ENCODE measurements around the gene IGBP1.
"Not testable (repeated sequence)": the region's sequence is repeated elsewhere in the genome, so short reads cannot be mapped to it uniquely, and the experiment has no call there.

IGBP1 gene

DNA sequence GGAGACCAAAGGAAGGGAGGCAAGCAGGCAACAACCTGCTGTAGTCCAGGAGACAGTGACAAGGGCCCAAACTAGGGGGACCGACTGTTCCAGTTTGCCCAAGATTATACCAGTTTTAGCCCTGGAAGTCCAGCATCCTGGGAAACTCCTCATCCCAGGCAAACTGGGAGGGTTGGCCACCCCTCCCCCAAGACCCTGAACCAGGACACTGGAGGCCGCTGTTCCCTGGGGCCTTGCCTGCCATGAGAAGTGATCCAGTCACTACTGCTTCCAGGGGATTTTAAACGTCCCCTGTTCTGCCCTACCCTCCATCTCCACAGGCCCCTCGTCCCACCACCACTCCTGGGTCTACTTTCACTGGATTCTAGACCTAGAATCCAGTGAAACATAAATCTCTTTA is 39.7 kb downstream of the IGBP1 start:
- no peak overlapping the region for H3K4me3 ChIP-seq
- H3K27ac ChIP-seq = peak overlapping the region in 2 of 11 experiments; percentile 25 to 82; a peak in 4 of 22 replicates
- peaks cover 49 to 99% (median 96%) of the 10 kb centered on the region in 11 experiments for H3K27me3 ChIP-seq
- no peaks in the 10 kb centered on the region for H3K36me3 ChIP-seq
- no peaks in the 10 kb centered on the region; a peak in 2 of 22 replicates for H3K9me3 ChIP-seq (replicated peaks in 1 of 11)
- H3K4me1 ChIP-seq = peaks cover 60 to 98% (median 77%) of the 10 kb centered on the region in 10 experiments
- H3K4me2 ChIP-seq = peak overlapping the region in 6 of 11 experiments; percentile 21 to 64 (median 32); a peak in 8 of 22 replicates
- H3K9ac ChIP-seq = no peak overlapping the region
- no peaks in the 10 kb centered on the region; a peak in 2 of 22 replicates for H4K20me1 ChIP-seq
- TF ChIP-seq Cebpa-rat (IDR thresholded peaks at IDR 0.05) = no peak

DNA sequence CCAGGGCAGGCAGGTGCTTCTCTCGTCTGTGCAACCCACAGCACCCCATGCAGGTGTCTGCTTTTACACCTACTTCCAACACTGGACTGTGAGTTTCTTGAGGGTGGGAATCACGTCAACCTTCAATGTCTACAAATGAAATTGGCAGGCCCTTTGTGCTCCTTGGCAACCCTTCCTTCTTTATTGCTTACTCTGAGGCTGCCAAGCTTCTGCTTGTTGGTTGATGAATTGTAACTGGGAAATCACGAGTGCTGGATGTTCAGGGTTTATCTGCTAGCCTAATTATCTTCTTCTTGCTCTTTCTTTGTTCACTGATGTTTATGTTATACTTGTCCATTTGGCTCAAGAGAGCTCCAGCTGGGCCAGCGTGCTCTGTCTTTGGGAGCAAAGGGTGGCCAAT is 41.5 kb downstream of the IGBP1 start:
- H4K20me1 ChIP-seq = no peaks in the 10 kb centered on the region; a peak in 1 of 22 replicates
- peak overlapping the region in 8 of 11 experiments; percentile 17 to 78 (median 54); a peak in 10 of 22 replicates for H3K4me2 ChIP-seq
- no peaks in the 10 kb centered on the region for H3K36me3 ChIP-seq
- H3K27ac ChIP-seq = peak overlapping the region in 3 of 11 experiments; percentile 10 to 82 (median 56); a peak in 3 of 22 replicates
- no peaks in the 10 kb centered on the region; a peak in 2 of 22 replicates for H3K9me3 ChIP-seq (replicated peaks in 1 of 11)
- H3K4me3 ChIP-seq = no peak overlapping the region
- H3K27me3 ChIP-seq = peaks cover 45 to 99% (median 96%) of the 10 kb centered on the region in 11 experiments
- H3K9ac ChIP-seq = no peak overlapping the region
- TF ChIP-seq Cebpa-rat (IDR thresholded peaks at IDR 0.05) = no peak
- peaks cover 60 to 94% (median 73%) of the 10 kb centered on the region in 10 experiments for H3K4me1 ChIP-seq

DNA sequence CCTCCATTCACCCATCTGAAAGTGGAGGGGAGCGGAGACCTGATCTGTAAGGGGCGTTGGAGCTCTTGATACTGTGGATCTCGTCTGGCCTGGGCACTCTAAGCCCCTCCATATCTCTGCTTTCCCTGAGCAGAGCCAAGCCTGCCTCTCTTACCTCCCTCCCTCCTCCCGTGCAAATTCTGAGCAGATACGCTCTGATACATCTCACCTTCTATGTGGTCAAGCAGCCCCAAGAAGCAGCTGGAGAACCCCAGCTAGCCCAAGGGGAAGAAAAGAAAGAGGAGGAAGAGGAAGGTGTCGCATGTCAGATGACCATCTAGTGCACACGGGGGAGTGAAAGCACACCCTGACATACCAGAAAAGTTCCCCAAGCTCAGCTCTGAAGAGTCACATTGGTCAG is 42.1 kb downstream of the IGBP1 start:
- Histone ChIP-seq H3K27me3 (peaks cover 42 to 100% (median 95%) of the 10 kb centered on the region in 11 experiments), H3K4me2 (peak overlapping the region; percentile 5 to 78 (median 64); a peak in 15 of 22 replicates), H3K36me3 (no peaks in the 10 kb centered on the region), H3K4me1 (peaks cover 55 to 89% (median 70%) of the 10 kb centered on the region in 10 experiments), H4K20me1 (no peaks in the 10 kb centered on the region; a peak in 1 of 22 replicates), H3K4me3 (no peak overlapping the region), H3K27ac (peak overlapping the region in 6 of 11 experiments; percentile 7 to 86 (median 54); a peak in 6 of 22 replicates), H3K9ac (no peak overlapping the region), H3K9me3 (replicated peaks in 1 of 11) (no peaks in the 10 kb centered on the region; a peak in 2 of 22 replicates)
- TF ChIP-seq Cebpa-rat (IDR thresholded peaks at IDR 0.05) = no peak

DNA sequence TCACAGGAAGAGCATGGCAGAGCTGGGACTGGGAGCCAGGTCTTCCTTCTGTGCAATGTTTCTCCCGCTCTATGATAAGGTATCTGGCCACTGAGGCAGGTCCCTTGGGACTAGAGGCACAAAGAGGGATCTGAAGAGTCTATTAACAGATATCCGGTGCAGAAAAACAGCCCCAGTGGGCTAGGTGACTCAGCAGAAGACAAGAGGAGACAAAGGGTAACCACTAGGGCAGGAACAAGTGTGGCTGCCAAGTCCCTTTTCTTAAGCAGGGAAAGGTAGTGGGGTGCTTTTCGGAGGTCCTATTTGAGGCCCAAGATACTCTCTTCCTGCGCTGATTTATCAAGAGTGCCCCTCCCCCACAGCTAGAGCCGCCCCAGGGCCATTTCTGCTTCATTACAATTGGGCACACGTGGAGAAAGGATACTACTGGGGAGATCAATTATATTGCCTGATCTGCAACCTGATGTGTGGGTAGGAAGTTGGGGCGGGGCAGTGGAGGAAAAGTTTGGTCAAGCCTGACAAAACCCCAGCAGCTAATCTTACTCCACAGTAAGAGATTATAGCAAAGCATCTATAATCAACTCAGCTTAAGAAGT is 43.8 kb downstream of the IGBP1 start, which contains the start of gene DGAT2L6:
Gene DGAT2L6, plus strand, starts transcription at position 546 of the 596 bp plus-strand sequence. CDS start 100 bp downstream, outside the sequence.
- H3K9ac ChIP-seq = peak within 1 kb of the TSS in 9 of 11 experiments; percentile 21 to 73 (median 61); a peak in 15 of 22 replicates
- H3K4me3 ChIP-seq = peak within 1 kb of the TSS in 3 of 10 experiments; percentile 0 to 29 (median 25); a peak in 3 of 20 replicates
- H4K20me1 ChIP-seq = no peaks in the 10 kb centered on the region
- peaks cover 41 to 73% (median 54%) of the 10 kb centered on the region in 10 experiments for H3K4me1 ChIP-seq
- TF ChIP-seq Cebpa-rat (IDR thresholded peaks at IDR 0.05) = no peak
- H3K36me3 ChIP-seq = no peaks in the 10 kb centered on the region
- peaks cover 58 to 100% (median 95%) of the 10 kb centered on the region in 11 experiments for H3K27me3 ChIP-seq
- no peaks in the 10 kb centered on the region; a peak in 2 of 22 replicates for H3K9me3 ChIP-seq (replicated peaks in 1 of 11)
- peak within 1 kb of the TSS; percentile 49 to 78 (median 66) for H3K4me2 ChIP-seq
- H3K27ac ChIP-seq = peak within 1 kb of the TSS in 9 of 11 experiments; percentile 54 to 86 (median 78); a peak in 18 of 22 replicates

DNA sequence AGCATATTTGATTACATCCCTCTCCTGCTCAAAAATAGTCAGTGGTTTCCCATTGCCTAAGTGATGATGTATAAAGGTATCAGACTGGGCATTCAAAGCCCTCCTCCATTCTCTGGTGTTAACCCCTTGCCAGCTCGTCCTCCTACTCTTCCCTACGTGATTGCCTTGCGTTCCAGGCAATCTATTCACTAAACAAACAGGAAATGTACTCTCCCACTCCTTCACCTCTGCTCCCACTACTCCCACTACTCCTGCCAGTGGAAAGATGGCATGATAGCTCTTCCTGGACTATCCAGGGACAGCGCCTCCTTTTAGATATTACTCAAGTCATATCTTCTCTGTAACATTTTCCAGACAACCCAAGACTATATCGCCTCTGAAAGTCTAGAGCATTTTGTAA is 49.8 kb downstream of the IGBP1 start:
- no peak for TF ChIP-seq Cebpa-rat (IDR thresholded peaks at IDR 0.05)
- Histone ChIP-seq H3K9ac (no peak overlapping the region), H3K27ac (no peak overlapping the region), H3K9me3 (replicated peaks in 1 of 11) (no peaks in the 10 kb centered on the region), H3K4me1 (peaks cover 0 to 12% (median 5%) of the 10 kb centered on the region in 10 experiments; a peak in 13 of 20 replicates), H3K4me2 (no peak overlapping the region), H3K27me3 (peaks cover 74 to 97% (median 91%) of the 10 kb centered on the region in 11 experiments), H3K4me3 (no peak overlapping the region), H4K20me1 (no peaks in the 10 kb centered on the region), H3K36me3 (no peaks in the 10 kb centered on the region)

DNA sequence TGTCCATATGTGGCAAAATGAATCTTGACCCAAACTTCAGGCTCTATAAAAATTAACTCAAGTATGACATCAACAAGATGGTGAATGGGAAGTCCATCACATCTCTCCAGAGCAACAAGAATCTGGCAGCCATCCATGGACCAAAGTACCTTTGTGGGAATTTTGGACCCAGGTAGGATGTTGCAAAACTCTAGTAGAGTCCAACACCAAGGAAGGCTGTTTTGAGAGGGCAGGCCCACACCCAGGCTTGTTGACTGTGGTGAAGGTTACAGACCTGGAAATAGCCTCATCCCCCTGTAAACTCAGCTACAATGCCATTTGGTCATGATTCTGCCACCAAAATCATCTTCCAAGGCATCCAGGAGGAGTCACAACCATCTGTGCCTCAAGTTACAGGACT is 57.0 kb downstream of the IGBP1 start:
- Histone ChIP-seq H3K9ac (no peak overlapping the region), H3K9me3 (replicated peaks in 1 of 11) (peaks cover 7 to 45% (median 19%) of the 10 kb centered on the region in 11 experiments; a peak in 20 of 22 replicates), H3K4me1 (no peaks in the 10 kb centered on the region), H3K4me2 (no peak overlapping the region), H3K27me3 (peaks cover 55 to 98% (median 79%) of the 10 kb centered on the region in 11 experiments), H3K4me3 (no peak overlapping the region), H4K20me1 (no peaks in the 10 kb centered on the region), H3K27ac (no peak overlapping the region), H3K36me3 (no peaks in the 10 kb centered on the region)
- no peak for TF ChIP-seq Cebpa-rat (IDR thresholded peaks at IDR 0.05)

DNA sequence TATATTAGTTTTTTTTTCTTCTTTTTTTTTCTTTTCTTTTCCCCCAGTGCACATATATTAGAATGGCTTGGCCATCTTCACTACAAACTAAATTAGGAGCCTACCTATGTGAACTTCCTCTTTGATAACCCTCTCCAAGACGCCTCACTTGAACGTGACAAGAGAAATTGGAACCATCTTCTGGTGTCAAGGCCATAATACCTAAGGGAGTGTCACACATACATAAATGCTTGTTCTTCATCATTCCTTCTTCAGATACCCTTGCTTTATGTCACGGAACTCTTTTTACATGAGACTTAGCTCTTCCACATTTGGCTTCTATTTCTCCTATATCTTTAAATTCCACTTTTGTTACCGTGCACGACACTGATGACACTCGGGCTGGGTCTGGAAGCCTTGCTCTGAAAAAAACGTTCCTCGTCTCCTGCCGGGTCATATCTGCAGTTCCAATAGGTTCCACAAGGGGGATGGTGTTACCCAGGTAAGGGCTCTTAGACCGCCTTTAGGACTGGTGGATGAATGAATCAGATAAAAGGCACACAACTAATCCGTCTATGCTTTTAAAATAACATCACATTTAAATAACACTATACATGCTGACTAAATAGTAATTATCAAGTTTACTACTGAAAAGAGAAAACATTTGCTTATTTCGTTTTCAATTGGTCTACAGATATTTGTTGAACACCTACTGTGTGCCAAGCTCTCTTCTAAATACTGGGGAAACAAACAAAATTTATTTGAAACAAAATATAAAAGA is 63.9 kb downstream of the IGBP1 start:
- Histone ChIP-seq H3K4me1 (no peaks in the 10 kb centered on the region), H3K9me3 (replicated peaks in 1 of 11) (peaks cover 0 to 28% (median 7%) of the 10 kb centered on the region in 11 experiments; a peak in 14 of 22 replicates), H3K4me2 (no peak overlapping the region), H3K27me3 (peaks cover 58 to 100% (median 80%) of the 10 kb centered on the region in 11 experiments), H3K4me3 (no peak overlapping the region), H4K20me1 (peaks cover 0 to 3% (median 0%) of the 10 kb centered on the region in 11 experiments; a peak in 2 of 22 replicates), H3K27ac (no peak overlapping the region), H3K9ac (no peak overlapping the region), H3K36me3 (no peaks in the 10 kb centered on the region)
- TF ChIP-seq Cebpa-rat (IDR thresholded peaks at IDR 0.05) = no peak

DNA sequence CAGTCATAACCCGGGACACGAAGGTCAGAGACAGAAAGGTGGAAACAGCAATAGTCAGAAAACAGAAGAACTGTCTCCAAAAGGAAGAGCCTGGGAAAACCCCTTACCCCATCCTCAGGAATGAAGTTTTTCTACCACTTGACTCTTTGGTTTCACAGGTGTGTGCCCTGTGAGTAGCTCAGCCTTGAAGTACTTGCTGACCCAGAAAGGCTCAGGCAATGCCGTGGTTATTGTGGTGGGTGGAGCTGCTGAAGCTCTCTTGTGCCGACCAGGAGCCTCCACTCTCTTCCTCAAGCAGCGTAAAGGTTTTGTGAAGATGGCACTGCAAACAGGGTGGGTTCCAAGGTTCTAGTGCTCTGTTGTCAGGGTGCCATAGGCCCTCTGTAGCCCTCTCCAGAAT is 68.5 kb downstream of the IGBP1 start:
- H4K20me1 ChIP-seq = peaks cover 0 to 5% (median 0%) of the 10 kb centered on the region in 11 experiments; a peak in 2 of 22 replicates
- no peak for TF ChIP-seq Cebpa-rat (IDR thresholded peaks at IDR 0.05)
- peaks cover 81 to 100% (median 98%) of the 10 kb centered on the region in 11 experiments for H3K27me3 ChIP-seq
- peaks cover 0 to 8% (median 0%) of the 10 kb centered on the region in 11 experiments; a peak in 2 of 22 replicates for H3K9me3 ChIP-seq (replicated peaks in 1 of 11)
- no peaks in the 10 kb centered on the region for H3K36me3 ChIP-seq
- H3K4me3 ChIP-seq = no peak overlapping the region
- no peak overlapping the region for H3K9ac ChIP-seq
- H3K27ac ChIP-seq = no peak overlapping the region
- no peak overlapping the region for H3K4me2 ChIP-seq
- no peaks in the 10 kb centered on the region for H3K4me1 ChIP-seq

DNA sequence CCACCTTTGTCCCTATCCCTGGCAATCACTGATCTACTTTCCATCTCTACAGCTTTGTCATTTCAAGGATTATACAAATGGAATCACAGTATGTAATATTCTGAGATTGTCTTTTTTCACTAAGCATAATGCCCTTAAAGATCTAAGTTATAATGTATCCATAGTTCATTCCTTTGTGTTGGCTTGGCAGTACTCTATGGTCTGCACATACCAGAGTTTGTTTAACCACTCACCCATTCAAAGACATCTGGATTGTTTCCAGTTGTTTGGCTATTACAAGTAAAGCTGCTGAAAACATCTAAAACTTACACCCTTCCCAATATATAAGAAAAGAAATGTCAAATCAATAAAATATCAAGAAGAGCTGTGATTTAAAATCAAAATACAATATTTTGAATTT is 75.2 kb downstream of the IGBP1 start:
- Histone ChIP-seq H4K20me1 (no peaks in the 10 kb centered on the region), H3K4me3 (no peak overlapping the region), H3K4me2 (no peak overlapping the region), H3K4me1 (no peaks in the 10 kb centered on the region), H3K36me3 (no peaks in the 10 kb centered on the region), H3K27me3 (peaks cover 30 to 65% (median 45%) of the 10 kb centered on the region in 11 experiments), H3K27ac (no peak overlapping the region), H3K9me3 (replicated peaks in 1 of 11) (peaks cover 0 to 8% (median 0%) of the 10 kb centered on the region in 11 experiments; a peak in 1 of 22 replicates), H3K9ac (no peak overlapping the region)
- TF ChIP-seq Cebpa-rat (IDR thresholded peaks at IDR 0.05) = no peak

DNA sequence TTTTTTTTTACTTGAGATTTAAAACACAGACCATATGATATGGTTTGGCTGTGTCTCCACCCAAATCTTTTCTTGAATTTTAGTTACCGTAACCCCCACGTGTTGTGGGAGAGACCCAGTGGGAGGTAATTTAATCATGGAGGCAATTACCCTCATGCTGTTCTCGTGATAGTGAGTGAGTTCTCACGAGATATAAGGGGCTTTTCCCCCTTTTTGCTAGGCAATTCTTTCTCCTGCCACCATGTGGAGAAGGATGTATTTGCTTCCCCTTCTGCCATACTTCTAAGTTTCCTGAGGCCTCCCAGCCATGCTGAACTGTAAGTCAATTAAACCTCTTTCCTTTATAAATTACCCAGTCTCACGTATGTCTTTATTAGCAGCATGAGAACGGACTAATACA is 76.3 kb downstream of the IGBP1 start:
- H3K27me3 ChIP-seq = peaks cover 19 to 55% (median 34%) of the 10 kb centered on the region in 11 experiments
- H3K4me3 ChIP-seq; H3K36me3 ChIP-seq; H3K9me3 ChIP-seq (replicated peaks in 1 of 11); H3K4me2 ChIP-seq; H3K27ac ChIP-seq; H4K20me1 ChIP-seq; H3K9ac ChIP-seq; H3K4me1 ChIP-seq: not testable (repeated sequence)

Measured in BLaER1 treated with 17β-estradiol and CSF1 and Interleukin-3, amounts not matched to agents 10 nM and 100 nM (cell line).